Transverse colon (tissue), 4 donors: ENCODE measurements around the gene LAMA2.

ENCODE experiments used
- CTCF ChIP-seq, 5 experiments: fragments of 200-600 bp in 3 of 5; fragments of 450-650 bp in 2 of 5; sonication (generic) in 3 of 5; IDR thresholded peaks; 1 replicate in 2 of 5; 2 replicates in 3 of 5; pipeline ENCODE4 v1.5.1; 2016 to 2017; ENCODE audit warnings: antibody characterized with exemption in 5 of 5, inconsistent platforms in 3 of 5, mild to moderate bottlenecking in 2 of 5, moderate library complexity in 1 of 5
- POLR2AphosphoS5 ChIP-seq, 3 donors: sonication (generic); formaldehyde crosslinking; IDR thresholded peaks; one replicate each; pipeline ENCODE4 v1.6.1; 2016; ENCODE audit warnings: antibody characterized with exemption in 3 of 3

GRCh38 chr6:129100164-129100563 lies 217.2 kb downstream of the LAMA2 start:
- TF ChIP-seq POLR2AphosphoS5 (IDR thresholded peaks at IDR 0.05) (no peak), CTCF (IDR thresholded peaks at IDR 0.05) (no peak)
